HEK293T (cell line): ENCODE measurements around the gene LTBP1.

ENCODE experiments used
- BHLHE40 ChIP-seq: fragments of 450-650 bp; IDR thresholded peaks from 2 replicates; pipeline ENCODE4 v1.6.1; 2016; ENCODE audit warnings: mild to moderate bottlenecking, moderate library complexity, borderline replicate concordance
- ELF4 ChIP-seq: fragments of 450-650 bp; IDR thresholded peaks from 2 replicates; pipeline ENCODE4 v1.6.1; 2017; ENCODE audit warnings: antibody characterized with exemption
- FOXK2 ChIP-seq: fragments of 450-650 bp; IDR thresholded peaks from 2 replicates; pipeline ENCODE4 v1.6.1; 2016; ENCODE audit warnings: mild to moderate bottlenecking
- FOXM1 ChIP-seq: fragments of 450-650 bp; IDR thresholded peaks from 2 replicates; pipeline ENCODE4 v1.6.1; 2017; ENCODE audit warnings: mild to moderate bottlenecking, borderline replicate concordance
- NFRKB ChIP-seq: fragments of 450-650 bp; IDR thresholded peaks from 2 replicates; pipeline ENCODE4 v1.6.1; 2016; ENCODE audit warnings: mild to moderate bottlenecking, moderate library complexity

GRCh38 chr2:33392366-33392765 is 445.6 kb downstream of the LTBP1 start:
- TF ChIP-seq FOXM1 (no peak), NFRKB (no peak), BHLHE40 (no peak), FOXK2 (no peak), ELF4 (no peak)
